DND-41 (cell line): Measurements from ENCODE around the gene DHX58.

Experiments
- ATAC-seq: fragments of 200-7000 bp; cut with Tn5 transposase; 3 replicates; pipeline ENCODE4 v1.9.1; 2021; ENCODE audit warnings: low read depth; ENCODE audit not compliant: insufficient read depth
- DNase-seq: peaks from one replicate; pipeline ENCODE4 v3.0.0-alpha.2; 2020
- H2AFZ ChIP-seq: 2 replicates; pipeline ENCODE4 v1.6.0; 2012; ENCODE audit warnings: low read depth, low read length
- H3K27ac ChIP-seq: 2 replicates; pipeline ENCODE4 v1.5.1; 2012; ENCODE audit warnings: low read length, inconsistent platforms
- H3K27me3 ChIP-seq: fragments of 200-600 bp; sonication (generic); 2 replicates; pipeline ENCODE4 v1.6.0; 2012; ENCODE audit warnings: low read length, mild to moderate bottlenecking, inconsistent platforms; ENCODE audit not compliant: insufficient read depth, poor library complexity
- H3K36me3 ChIP-seq: 2 replicates; pipeline ENCODE4 v1.5.1; 2012; ENCODE audit warnings: low read length, inconsistent platforms; ENCODE audit not compliant: insufficient read depth
- H3K4me1 ChIP-seq: 2 replicates; pipeline ENCODE4 v1.5.1; 2012; ENCODE audit warnings: mild to moderate bottlenecking, low read length; ENCODE audit not compliant: insufficient read depth
- H3K4me2 ChIP-seq: 2 replicates; pipeline ENCODE4 v1.6.0; 2012; ENCODE audit warnings: mild to moderate bottlenecking, moderate library complexity, low read length, inconsistent platforms; ENCODE audit not compliant: insufficient read depth
- H3K4me3 ChIP-seq, 2 experiments: fragments of 200-600 bp in 1 of 2; shearing (Covaris generic) in 1 of 2; 2 replicates each; pipeline ENCODE4 v1.5.1; 2012 to 2016; ENCODE audit warnings: inconsistent platforms in 2 of 2, low read length in 2 of 2, mild to moderate bottlenecking in 2 of 2, low read depth in 1 of 2, moderate library complexity in 1 of 2
- H3K79me2 ChIP-seq: 2 replicates; pipeline ENCODE4 v1.6.0; 2012; ENCODE audit warnings: low read length, inconsistent platforms; ENCODE audit not compliant: insufficient read depth
- H3K9ac ChIP-seq: 2 replicates; pipeline ENCODE4 v1.6.0; 2012; ENCODE audit warnings: low read depth, mild to moderate bottlenecking, inconsistent platforms, low read length, moderate library complexity
- H3K9me3 ChIP-seq: 2 replicates; pipeline ENCODE4 v1.5.1; 2012; ENCODE audit warnings: low read length, moderate library complexity, mild to moderate bottlenecking, inconsistent platforms; ENCODE audit not compliant: insufficient read depth, severe bottlenecking
- H4K20me1 ChIP-seq: 2 replicates; pipeline ENCODE4 v1.6.0; 2012; ENCODE audit warnings: low read length; ENCODE audit not compliant: insufficient read depth
- EZH2 ChIP-seq: IDR thresholded peaks from 3 replicates; pipeline ENCODE4 v1.6.1; 2012; ENCODE audit warnings: borderline replicate concordance, low read depth, mild to moderate bottlenecking, moderate library complexity, low read length, inconsistent platforms; ENCODE audit not compliant: severe bottlenecking
- TF ChIP-seq, protein P1 (sequence below): IDR thresholded peaks from 2 replicates; pipeline ENCODE4 v1.5.1; 2012; ENCODE audit warnings: borderline replicate concordance, low read length, moderate library complexity, mild to moderate bottlenecking; ENCODE audit not compliant: poor library complexity, severe bottlenecking; ENCODE audit errors: extremely low read depth

DHX58 gene

DNA sequence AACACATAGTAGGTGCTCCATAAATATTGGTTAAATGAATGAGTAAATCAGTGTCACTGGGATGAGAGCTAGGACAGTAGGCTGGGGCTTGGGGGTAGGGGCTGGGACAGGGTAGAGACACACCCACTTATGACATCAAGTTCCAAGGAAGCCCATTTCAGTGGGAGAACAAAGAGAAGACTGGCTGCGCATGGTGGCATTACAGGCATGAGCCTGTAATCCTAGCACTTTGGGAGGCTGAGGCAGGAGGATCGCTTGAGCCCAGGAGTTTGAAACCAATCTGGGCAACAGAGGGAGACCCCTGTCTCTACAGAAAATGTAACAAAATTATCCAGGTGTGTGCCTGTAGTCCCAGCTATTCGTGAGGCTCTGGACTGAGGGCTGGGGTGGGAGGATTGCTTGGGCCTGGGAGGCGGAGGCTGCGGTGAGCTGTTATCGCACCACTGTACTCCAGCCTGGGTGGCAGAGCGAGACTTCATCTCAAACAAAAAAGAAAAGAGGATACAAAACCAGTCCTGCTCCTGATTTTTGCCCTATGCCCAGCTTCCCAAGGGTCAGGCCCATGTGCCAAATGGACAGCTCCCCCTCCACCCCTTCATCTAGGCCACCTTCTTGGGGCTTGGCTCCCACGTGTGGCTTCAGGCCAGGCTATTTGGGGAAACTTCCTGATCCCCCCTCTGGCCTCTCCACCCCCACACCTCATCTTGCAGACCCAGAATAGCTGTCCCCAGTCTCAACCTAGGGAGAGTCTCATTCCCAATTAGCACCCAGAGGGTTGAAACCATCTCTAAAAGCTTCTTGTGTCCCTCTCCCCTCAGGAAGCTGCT lies 21.3 kb downstream of the DHX58 start:
- ATAC-seq: no peak
- Histone ChIP-seq H4K20me1 (no peaks in the 10 kb centered on the region), H3K27ac (no peak overlapping the region), H3K4me3 (no peak overlapping the region), H2AFZ (no peak overlapping the region), H3K4me1 (no peaks in the 10 kb centered on the region), H3K9me3 (no peaks in the 10 kb centered on the region), H3K9ac (no peak overlapping the region), H3K36me3 (no peaks in the 10 kb centered on the region), H3K27me3 (no peaks in the 10 kb centered on the region), H3K79me2 (no peaks in the 10 kb centered on the region), H3K4me2 (no peak overlapping the region)
- no peak for DNase-seq
- no peak for TF ChIP-seq EZH2
- TF ChIP-seq, protein P1, sequence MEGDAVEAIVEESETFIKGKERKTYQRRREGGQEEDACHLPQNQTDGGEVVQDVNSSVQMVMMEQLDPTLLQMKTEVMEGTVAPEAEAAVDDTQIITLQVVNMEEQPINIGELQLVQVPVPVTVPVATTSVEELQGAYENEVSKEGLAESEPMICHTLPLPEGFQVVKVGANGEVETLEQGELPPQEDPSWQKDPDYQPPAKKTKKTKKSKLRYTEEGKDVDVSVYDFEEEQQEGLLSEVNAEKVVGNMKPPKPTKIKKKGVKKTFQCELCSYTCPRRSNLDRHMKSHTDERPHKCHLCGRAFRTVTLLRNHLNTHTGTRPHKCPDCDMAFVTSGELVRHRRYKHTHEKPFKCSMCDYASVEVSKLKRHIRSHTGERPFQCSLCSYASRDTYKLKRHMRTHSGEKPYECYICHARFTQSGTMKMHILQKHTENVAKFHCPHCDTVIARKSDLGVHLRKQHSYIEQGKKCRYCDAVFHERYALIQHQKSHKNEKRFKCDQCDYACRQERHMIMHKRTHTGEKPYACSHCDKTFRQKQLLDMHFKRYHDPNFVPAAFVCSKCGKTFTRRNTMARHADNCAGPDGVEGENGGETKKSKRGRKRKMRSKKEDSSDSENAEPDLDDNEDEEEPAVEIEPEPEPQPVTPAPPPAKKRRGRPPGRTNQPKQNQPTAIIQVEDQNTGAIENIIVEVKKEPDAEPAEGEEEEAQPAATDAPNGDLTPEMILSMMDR: no peak

DNA sequence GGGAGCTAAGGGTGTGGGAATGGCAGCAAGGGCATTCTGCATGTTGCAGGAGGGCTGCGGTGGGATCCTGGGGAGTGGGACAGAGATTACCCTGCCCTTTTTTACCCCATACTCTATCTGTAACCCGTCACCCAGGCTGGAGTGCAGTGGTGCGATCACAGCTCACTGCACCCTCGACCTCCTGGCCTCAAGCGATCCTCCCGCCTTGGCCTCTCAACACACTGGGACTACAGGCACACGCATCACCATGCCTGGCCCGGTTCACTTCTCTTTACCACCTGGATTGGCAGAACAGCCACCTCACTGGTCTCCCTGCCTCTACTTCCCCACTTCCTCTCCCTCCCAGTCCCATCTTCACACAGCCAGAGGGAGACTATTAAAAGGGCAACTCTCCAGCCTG lies 23.8 kb downstream of the DHX58 start:
- Histone ChIP-seq H3K27ac (no peak overlapping the region), H3K4me1 (no peaks in the 10 kb centered on the region), H4K20me1 (no peaks in the 10 kb centered on the region), H3K9me3 (no peaks in the 10 kb centered on the region), H3K36me3 (no peaks in the 10 kb centered on the region), H3K4me3 (no peak overlapping the region), H3K79me2 (no peaks in the 10 kb centered on the region), H3K27me3 (no peaks in the 10 kb centered on the region), H2AFZ (no peak overlapping the region), H3K9ac (no peak overlapping the region), H3K4me2 (no peak overlapping the region)
- TF ChIP-seq EZH2: no peak
- TF ChIP-seq, protein P1: no peak
- ATAC-seq: no peak
- no peak for DNase-seq

DNA sequence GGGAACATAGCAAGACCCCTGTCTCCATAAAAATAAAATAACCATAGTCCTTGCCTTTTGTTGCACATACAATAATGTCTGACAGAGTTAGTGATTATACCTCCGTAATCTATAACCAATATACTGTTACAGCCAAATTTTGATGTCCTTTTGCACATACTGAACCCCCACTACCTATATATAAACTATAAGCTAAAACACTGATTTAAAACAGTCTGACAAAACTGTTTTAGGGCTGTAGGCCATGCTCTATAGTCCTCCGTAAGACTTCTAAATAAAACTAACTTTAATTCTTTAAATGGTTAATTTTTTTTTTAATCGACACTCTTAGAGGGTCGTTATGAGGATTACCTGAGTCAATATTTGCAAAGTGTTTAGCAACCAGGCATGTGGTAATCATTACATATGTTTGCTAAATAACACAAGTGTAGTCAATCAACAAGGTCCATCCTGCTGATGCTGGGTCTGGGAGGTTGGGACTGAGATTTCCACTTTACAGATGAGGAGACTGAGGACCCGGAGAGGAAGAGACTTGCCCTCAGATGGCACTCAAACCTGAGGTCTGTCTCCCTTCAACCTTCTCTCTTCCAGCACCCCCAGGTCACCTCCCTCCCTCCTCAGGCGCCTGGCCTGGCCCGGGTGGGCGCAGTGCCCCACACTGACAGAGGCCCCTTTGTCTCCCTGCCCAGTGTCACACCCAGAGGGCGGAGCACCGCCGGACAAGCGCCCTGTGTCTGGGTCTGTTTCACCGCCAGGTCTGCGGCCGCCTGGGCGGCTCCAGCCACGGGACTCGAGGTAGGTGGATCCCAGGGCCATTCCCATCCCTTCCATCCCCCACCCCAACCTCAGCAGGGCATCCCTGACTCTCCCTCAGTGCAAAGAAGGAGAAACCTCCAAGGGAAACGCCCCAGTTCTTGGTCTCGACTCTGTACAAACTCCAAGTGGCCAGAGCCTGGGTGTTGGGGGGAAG lies 24.5 kb downstream of the DHX58 start:
- H3K9me3 ChIP-seq: no peaks in the 10 kb centered on the region
- ATAC-seq (no peak), DNase-seq (no peak)
- H3K27ac ChIP-seq: no peak overlapping the region
- no peak overlapping the region for H3K4me2 ChIP-seq
- no peaks in the 10 kb centered on the region for H3K27me3 ChIP-seq
- H3K79me2 ChIP-seq: no peaks in the 10 kb centered on the region
- no peaks in the 10 kb centered on the region for H4K20me1 ChIP-seq
- no peak overlapping the region for H2AFZ ChIP-seq
- H3K4me3 ChIP-seq: no peak overlapping the region
- H3K36me3 ChIP-seq: no peaks in the 10 kb centered on the region
- no peak overlapping the region for H3K9ac ChIP-seq
- TF ChIP-seq EZH2: no peak
- TF ChIP-seq, protein P1: no peak
- H3K4me1 ChIP-seq: no peaks in the 10 kb centered on the region
